HTR-8/SVneo (cell line): ENCODE results near the gene PTPRG.
A peak's percentile ranks its signal among the peaks of the same experiment; 100 is the strongest.

Source experiments
- DNase-seq: peaks from one replicate; pipeline ENCODE4 v3.0.0; 2011; ENCODE audit warnings: low spot score, mixed read lengths; ENCODE audit not compliant: insufficient read length
- FAIRE-seq: peaks from 2 replicates; lab custom pipeline; 2011; peaks lifted over from hg19 to GRCh38; lab: Jason Lieb, UNC

Gene PTPRG

GRCh38 chr3:61646360-61646759 is 85.0 kb downstream of the PTPRG start:
- FAIRE-seq, result no peak
- no peak for DNase-seq

- no peak for DNase-seq
- no peak for FAIRE-seq
Observed at GRCh38 chr3:61646851-61647525, 85.6 kb downstream of the PTPRG start.

GRCh38 chr3:61648481-61648880 is 87.1 kb downstream of the PTPRG start:
- DNase-seq, result no peak
- FAIRE-seq, result no peak

- no peak for DNase-seq
- FAIRE-seq, result no peak
Observed at GRCh38 chr3:61649381-61650170, 88.2 kb downstream of the PTPRG start.

GRCh38 chr3:61650276-61650675 is 88.9 kb downstream of the PTPRG start:
- FAIRE-seq (no peak), DNase-seq (no peak)

GRCh38 chr3:61650719-61651410 is 89.5 kb downstream of the PTPRG start:
- no peak for DNase-seq
- no peak for FAIRE-seq

GRCh38 chr3:61657689-61658088 is 96.3 kb downstream of the PTPRG start:
- DNase-seq (no peak), FAIRE-seq (no peak)

GRCh38 chr3:61662861-61663260 is 101.5 kb downstream of the PTPRG start:
- DNase-seq (no peak), FAIRE-seq (no peak)

GRCh38 chr3:61663356-61664104 is 102.2 kb downstream of the PTPRG start:
- FAIRE-seq (no peak), DNase-seq (no peak)

GRCh38 chr3:61664105-61664482 is 102.7 kb downstream of the PTPRG start:
- peak; percentile 20 for FAIRE-seq
- peak; percentile 81 for DNase-seq

- no peak for DNase-seq
- no peak for FAIRE-seq
Observed at GRCh38 chr3:61665121-61665520, 103.8 kb downstream of the PTPRG start.

- DNase-seq (no peak), FAIRE-seq (no peak)
Observed at GRCh38 chr3:61665987-61666386, 104.6 kb downstream of the PTPRG start.

GRCh38 chr3:61666615-61667330 is 105.4 kb downstream of the PTPRG start:
- FAIRE-seq (no peak), DNase-seq (no peak)

- FAIRE-seq (no peak), DNase-seq (no peak)
Observed at GRCh38 chr3:61667383-61667782, 106.0 kb downstream of the PTPRG start.

- FAIRE-seq (no peak), DNase-seq (no peak)
Observed at GRCh38 chr3:61667814-61668213, 106.4 kb downstream of the PTPRG start.

GRCh38 chr3:61668317-61668864 is 107.0 kb downstream of the PTPRG start:
- DNase-seq, result no peak
- FAIRE-seq, result no peak

- FAIRE-seq (no peak), DNase-seq (no peak)
Observed at GRCh38 chr3:61669203-61669602, 107.8 kb downstream of the PTPRG start.

GRCh38 chr3:61669668-61670299 is 108.4 kb downstream of the PTPRG start:
- DNase-seq (no peak), FAIRE-seq (no peak)

- no peak for DNase-seq
- FAIRE-seq, result no peak
Observed at GRCh38 chr3:61673651-61674050, 112.3 kb downstream of the PTPRG start.
